ENCODE measurements around the gene HCFC1R1. TPM values are rescaled to one million over a fixed set of nuclear protein-coding genes. Genes with fewer than 3 reads are reported as not detected.

Gene HCFC1R1
- total RNA-seq, 1 donor from 2014 or later = 48.5 TPM

GRCh38 chr16:3003582-3004270, 20.0 kb downstream of the HCFC1R1 start:
- no peaks in the 10 kb centered on the region for H3K9me3 ChIP-seq (replicated peaks)
- intact Hi-C loops (cut with micrococcal nuclease) = no loop called here
- peak overlapping the region; percentile 60 for H3K4me3 ChIP-seq
- DNase-seq = peak; percentile 95
- peaks cover 76% of the 10 kb centered on the region for H3K27me3 ChIP-seq (ENCODE audit: low read depth)
- H3K4me1 ChIP-seq = peaks cover 10% of the 10 kb centered on the region
- H3K36me3 ChIP-seq = no peaks in the 10 kb centered on the region
- peak overlapping the region; percentile 54 for H3K27ac ChIP-seq (replicated peaks)
- TF ChIP-seq, protein P1, sequence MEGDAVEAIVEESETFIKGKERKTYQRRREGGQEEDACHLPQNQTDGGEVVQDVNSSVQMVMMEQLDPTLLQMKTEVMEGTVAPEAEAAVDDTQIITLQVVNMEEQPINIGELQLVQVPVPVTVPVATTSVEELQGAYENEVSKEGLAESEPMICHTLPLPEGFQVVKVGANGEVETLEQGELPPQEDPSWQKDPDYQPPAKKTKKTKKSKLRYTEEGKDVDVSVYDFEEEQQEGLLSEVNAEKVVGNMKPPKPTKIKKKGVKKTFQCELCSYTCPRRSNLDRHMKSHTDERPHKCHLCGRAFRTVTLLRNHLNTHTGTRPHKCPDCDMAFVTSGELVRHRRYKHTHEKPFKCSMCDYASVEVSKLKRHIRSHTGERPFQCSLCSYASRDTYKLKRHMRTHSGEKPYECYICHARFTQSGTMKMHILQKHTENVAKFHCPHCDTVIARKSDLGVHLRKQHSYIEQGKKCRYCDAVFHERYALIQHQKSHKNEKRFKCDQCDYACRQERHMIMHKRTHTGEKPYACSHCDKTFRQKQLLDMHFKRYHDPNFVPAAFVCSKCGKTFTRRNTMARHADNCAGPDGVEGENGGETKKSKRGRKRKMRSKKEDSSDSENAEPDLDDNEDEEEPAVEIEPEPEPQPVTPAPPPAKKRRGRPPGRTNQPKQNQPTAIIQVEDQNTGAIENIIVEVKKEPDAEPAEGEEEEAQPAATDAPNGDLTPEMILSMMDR (IDR thresholded peaks at IDR 0.05; ENCODE audit: borderline replicate concordance) = peak; percentile 54

DNA sequence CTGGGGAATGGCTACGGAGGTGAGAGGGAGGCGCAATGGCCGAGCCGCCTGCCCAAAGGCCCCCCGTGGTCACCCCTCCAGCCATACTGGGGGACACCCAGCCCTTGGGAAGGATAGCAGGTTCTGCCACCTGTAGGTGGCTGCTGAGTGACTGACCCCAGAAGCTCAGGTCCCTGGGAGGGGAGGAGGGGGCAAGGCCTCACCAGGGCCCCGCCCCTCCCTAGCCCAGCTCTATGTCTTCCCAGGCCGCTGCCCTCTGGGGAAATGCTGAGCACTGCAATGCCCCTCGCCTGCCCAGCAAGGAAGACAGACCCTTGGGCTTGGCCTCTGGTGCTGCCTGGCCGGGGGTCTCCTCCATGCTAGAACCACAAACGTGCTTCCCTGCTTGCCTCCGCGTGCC, 22.4 kb downstream of the HCFC1R1 start:
- Histone ChIP-seq H3K4me3 (no peak overlapping the region), H3K27ac (replicated peaks) (no peak overlapping the region), H3K4me1 (peaks cover 10% of the 10 kb centered on the region), H3K9me3 (replicated peaks) (no peaks in the 10 kb centered on the region), H3K27me3 (ENCODE audit: low read depth) (peaks cover 76% of the 10 kb centered on the region), H3K36me3 (no peaks in the 10 kb centered on the region)
- TF ChIP-seq, protein P1 (IDR thresholded peaks at IDR 0.05; ENCODE audit: borderline replicate concordance) = no peak
- intact Hi-C loops (cut with micrococcal nuclease) = no loop called here
- no peak for DNase-seq

DNA sequence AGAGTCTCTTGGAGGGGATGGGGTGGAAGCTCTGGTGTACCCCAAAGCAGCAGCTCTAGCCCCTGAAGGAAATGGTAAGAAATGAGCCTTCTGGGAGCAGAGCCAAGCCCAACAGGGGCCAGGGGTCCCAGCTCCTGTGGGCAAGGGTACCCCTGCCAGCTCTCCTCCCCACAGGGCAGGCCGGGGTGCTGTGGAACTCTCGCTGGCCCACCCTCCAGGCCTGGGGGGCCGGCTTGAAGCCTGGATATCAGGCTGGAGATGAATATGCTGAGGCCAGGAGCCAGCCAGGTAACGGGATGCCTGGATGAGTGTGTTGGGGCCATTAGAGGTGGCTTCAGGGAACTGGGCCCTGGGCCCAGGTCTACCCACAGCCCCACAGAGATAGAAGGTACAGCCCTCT, 23.2 kb downstream of the HCFC1R1 start:
- H3K36me3 ChIP-seq = no peaks in the 10 kb centered on the region
- no peak overlapping the region for H3K4me3 ChIP-seq
- H3K4me1 ChIP-seq = peaks cover 10% of the 10 kb centered on the region
- peaks cover 76% of the 10 kb centered on the region for H3K27me3 ChIP-seq (ENCODE audit: low read depth)
- DNase-seq = no peak
- no peaks in the 10 kb centered on the region for H3K9me3 ChIP-seq (replicated peaks)
- intact Hi-C loops (cut with micrococcal nuclease) = no loop called here
- no peak overlapping the region for H3K27ac ChIP-seq (replicated peaks)
- TF ChIP-seq, protein P1 (IDR thresholded peaks at IDR 0.05; ENCODE audit: borderline replicate concordance) = no peak

DNA sequence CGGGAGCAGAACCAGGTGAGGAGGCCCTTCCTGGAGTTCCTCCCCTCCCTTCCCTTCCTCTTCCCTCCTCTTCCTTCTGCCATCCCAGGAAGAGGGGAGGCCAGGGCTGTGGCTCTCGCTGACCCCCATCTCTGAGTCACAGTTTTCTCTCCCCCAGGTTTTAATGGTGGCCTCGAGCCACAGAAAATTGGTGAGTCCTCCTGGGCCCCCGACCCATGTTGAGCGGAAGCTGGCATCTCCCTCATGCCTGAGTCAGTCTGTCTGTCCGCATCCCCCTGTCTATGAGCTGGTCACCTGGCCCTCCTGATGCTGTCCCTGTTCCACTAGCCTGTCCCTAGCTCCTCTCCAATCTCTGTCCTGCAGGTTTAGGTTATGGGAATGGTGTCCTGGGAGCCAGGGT, 23.8 kb downstream of the HCFC1R1 start:
- Histone ChIP-seq H3K27ac (replicated peaks) (no peak overlapping the region), H3K27me3 (ENCODE audit: low read depth) (peaks cover 76% of the 10 kb centered on the region), H3K4me3 (no peak overlapping the region)

GRCh38 chr16:2996298-2996697, 27.4 kb downstream of the HCFC1R1 start:
- Histone ChIP-seq H3K4me3 (no peak overlapping the region), H3K4me1 (no peaks in the 10 kb centered on the region), H3K27ac (replicated peaks) (no peak overlapping the region), H3K36me3 (no peaks in the 10 kb centered on the region), H3K27me3 (ENCODE audit: low read depth) (peaks cover 58% of the 10 kb centered on the region), H3K9me3 (replicated peaks) (no peaks in the 10 kb centered on the region)
- TF ChIP-seq, protein P1 (IDR thresholded peaks at IDR 0.05; ENCODE audit: borderline replicate concordance) = no peak
- DNase-seq = no peak
- intact Hi-C loops (cut with micrococcal nuclease) = no loop called here

More for the DNA sequence above, 23.8 kb downstream of the HCFC1R1 start:
- intact Hi-C loops (cut with micrococcal nuclease) = no loop called here
- H3K36me3 ChIP-seq = no peaks in the 10 kb centered on the region
- peaks cover 8% of the 10 kb centered on the region for H3K4me1 ChIP-seq
- no peak for DNase-seq
- no peaks in the 10 kb centered on the region for H3K9me3 ChIP-seq (replicated peaks)
- TF ChIP-seq, protein P1 (IDR thresholded peaks at IDR 0.05; ENCODE audit: borderline replicate concordance) = no peak

All from left ventricle myocardium inferior (tissue), 1 donor.